ENCODE data around the gene PIP5K1B.
"Not testable (repeated sequence)": the region's sequence is repeated elsewhere in the genome, so short reads cannot be mapped to it uniquely, and the experiment has no call there.

PIP5K1B gene

GRCh38 chr9:68704814-68705530, at the start of gene PIP5K1B:
Gene PIP5K1B (plus strand): TSS chr9:68705240. CDS start chr9:68822615, 117,375 bp downstream.
- peak; percentile 27 to 96 (median 69) for DNase-seq
- intact Hi-C loops (cut with DNase I), result loop anchor here (2.0 to 5.0 kb wide), 3 partner anchors 74 to 292 kb away; no protein-coding TSS in a partner anchor

GRCh38 chr9:68664036-68664435, 41.0 kb upstream of the PIP5K1B start:
- intact Hi-C loops (cut with DNase I), result no loop called here
- no peak for DNase-seq

GRCh38 chr9:68668127-68668526, 36.9 kb upstream of the PIP5K1B start:
- intact Hi-C loops (cut with DNase I), result no loop called here
- DNase-seq, result no peak

- DNase-seq, result no peak
- intact Hi-C loops (cut with DNase I), result no loop called here
These were observed 35.8 kb upstream of the PIP5K1B start for GRCh38 chr9:68669218-68669617.

- intact Hi-C loops (cut with DNase I), result no loop called here
- no peak for DNase-seq
These were observed 32.8 kb upstream of the PIP5K1B start for GRCh38 chr9:68672215-68672614.

GRCh38 chr9:68672625-68673024, 32.4 kb upstream of the PIP5K1B start:
- intact Hi-C loops (cut with DNase I), result no loop called here
- no peak for DNase-seq

GRCh38 chr9:68678430-68678829, 26.6 kb upstream of the PIP5K1B start:
- intact Hi-C loops (cut with DNase I), result no loop called here
- no peak for DNase-seq

- intact Hi-C loops (cut with DNase I), result no loop called here
- no peak for DNase-seq
These were observed 21.6 kb upstream of the PIP5K1B start for GRCh38 chr9:68683433-68683832.

- DNase-seq, result no peak
- intact Hi-C loops (cut with DNase I), result no loop called here
These were observed 19.8 kb upstream of the PIP5K1B start for GRCh38 chr9:68685213-68685612.

GRCh38 chr9:68685770-68686169, 19.3 kb upstream of the PIP5K1B start:
- no peak for DNase-seq
- intact Hi-C loops (cut with DNase I), result no loop called here

GRCh38 chr9:68690088-68690487, 15.0 kb upstream of the PIP5K1B start:
- intact Hi-C loops (cut with DNase I), result no loop called here
- no peak for DNase-seq

- intact Hi-C loops (cut with DNase I), result no loop called here
- DNase-seq, result no peak
These were observed 12.5 kb upstream of the PIP5K1B start for GRCh38 chr9:68692519-68692918.

GRCh38 chr9:68694125-68694524, 10.9 kb upstream of the PIP5K1B start:
- no peak for DNase-seq
- intact Hi-C loops (cut with DNase I), result no loop called here

- intact Hi-C loops (cut with DNase I), result no loop called here
- DNase-seq, result no peak
These were observed 7.2 kb upstream of the PIP5K1B start for GRCh38 chr9:68697851-68698250.

GRCh38 chr9:68698943-68699509, 6.0 kb upstream of the PIP5K1B start:
- intact Hi-C loops (cut with DNase I), result no loop called here
- DNase-seq, result no peak

- DNase-seq, result not testable (repeated sequence)
- intact Hi-C loops (cut with DNase I), result loop anchor here (5.0 kb wide), 1 partner anchor 112 kb away; no protein-coding TSS in a partner anchor
These were observed 5.4 kb upstream of the PIP5K1B start for GRCh38 chr9:68699625-68700024.

GRCh38 chr9:68702493-68702892, 2.5 kb upstream of the PIP5K1B start:
- DNase-seq, result no peak
- intact Hi-C loops (cut with DNase I), result loop anchor here (5.0 kb wide), 1 partner anchor 115 kb away; no protein-coding TSS in a partner anchor

GRCh38 chr9:68703672-68704071, 1.4 kb upstream of the PIP5K1B start:
- intact Hi-C loops (cut with DNase I), result loop anchor here (2.0 to 5.0 kb wide), 2 partner anchors 75 to 116 kb away; no protein-coding TSS in a partner anchor
- DNase-seq, result no peak

- peak in 1 of 10 donors; percentile 53 for DNase-seq
- intact Hi-C loops (cut with DNase I), result loop anchor here (2.0 to 5.0 kb wide), 2 partner anchors 74 to 117 kb away; no protein-coding TSS in a partner anchor
These were observed 584 bp upstream of the PIP5K1B start for GRCh38 chr9:68704498-68704813.

- intact Hi-C loops (cut with DNase I), result loop anchor here (2.0 to 5.0 kb wide), 2 partner anchors 73 to 292 kb away; no protein-coding TSS in a partner anchor
- DNase-seq, result peak in 9 of 10 donors; percentile 11 to 85 (median 34)
These were observed 707 bp downstream of the PIP5K1B start for GRCh38 chr9:68705531-68706362.

Data from posterior cingulate gyrus (tissue), 11 donors.